HT1080 (cell line): ENCODE results near the gene PRPF6. TPM values are rescaled to one million over a fixed set of nuclear protein-coding genes. Genes with fewer than 3 reads are reported as not detected.
A peak's percentile ranks its signal among the peaks of the same experiment; 100 is the strongest.

Source experiments
- DNase-seq: peaks from one replicate; pipeline ENCODE4 v3.0.0-alpha.2; 2015; ENCODE audit warnings: low read depth
- total RNA-seq: library from RNA; depleted of rRNA; stranded (reverse); fragments of >200 nt; shearing (Covaris generic); gene quantifications from 2 replicates; pipeline ENCODE4 v1.2.3, GENCODE V29; 2014

Gene PRPF6
- total RNA-seq, 1 experiment from 2014 or later, result 60.8 TPM

DNA sequence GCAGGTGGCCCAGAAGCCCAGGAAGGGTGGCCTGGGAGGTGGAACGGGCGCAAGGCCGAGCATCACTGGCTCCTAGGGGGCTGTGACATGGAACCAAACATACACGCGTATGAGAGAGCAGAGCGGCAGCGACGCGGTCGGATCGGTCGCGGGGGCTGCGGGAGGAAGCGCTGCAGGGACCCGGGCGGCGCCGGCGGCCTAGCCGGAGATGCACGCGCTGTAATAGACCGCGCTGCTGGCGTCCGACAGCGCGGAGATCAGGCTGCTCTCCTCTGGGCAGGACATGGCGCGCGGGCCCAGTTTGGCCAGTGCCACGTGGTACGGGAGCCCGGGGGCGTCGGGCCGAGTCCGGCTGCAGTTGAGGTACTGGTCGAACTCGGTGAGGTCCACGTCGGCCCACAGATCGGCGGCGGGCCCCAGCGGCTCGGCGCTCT is 67.1 kb downstream of the PRPF6 start:
- DNase-seq, result no peak

DNA sequence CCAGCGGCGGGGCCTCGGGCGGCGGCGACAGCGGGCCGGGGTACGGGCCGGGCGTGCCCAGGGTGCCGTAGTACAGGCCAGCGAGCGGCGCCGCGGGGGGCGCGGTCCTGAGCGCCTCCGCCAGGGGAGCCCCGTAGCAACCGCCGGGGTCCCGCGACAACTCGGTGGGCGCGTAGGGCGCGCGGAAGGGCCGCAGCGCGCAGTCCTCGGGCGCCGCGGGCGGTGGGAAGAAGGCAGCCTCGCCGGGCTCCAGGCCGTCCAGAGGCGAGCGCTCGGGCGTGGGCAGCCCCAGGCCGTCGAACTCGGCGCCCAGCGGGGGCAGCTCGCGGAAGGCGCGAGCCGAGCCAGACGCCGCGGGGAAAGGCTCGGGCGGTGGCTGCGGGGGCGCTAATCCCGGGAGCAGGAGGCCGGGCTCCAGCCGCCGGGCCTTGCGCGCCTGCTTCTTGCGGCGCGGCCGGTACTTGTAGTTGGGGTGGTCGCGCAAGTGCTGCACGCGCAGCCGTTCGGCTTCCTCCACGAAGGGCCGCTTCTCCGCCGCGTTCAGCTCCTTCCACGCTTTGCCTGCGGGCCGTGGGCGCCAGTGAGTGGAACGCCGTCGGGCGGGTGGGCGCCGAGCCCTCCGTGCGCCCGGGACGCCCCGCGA is 67.6 kb downstream of the PRPF6 start:
- DNase-seq, result no peak

GRCh38 chr20:64049060-64049877 is 68.3 kb downstream of the PRPF6 start, which contains the start of gene SOX18:
Gene SOX18, minus strand, starts transcription at chr20:64049639. Its CDS starts 123 bp downstream, at chr20:64049516.
- no peak for DNase-seq

GRCh38 chr20:64049878-64050260 is 68.9 kb downstream of the PRPF6 start:
- DNase-seq, result no peak

DNA sequence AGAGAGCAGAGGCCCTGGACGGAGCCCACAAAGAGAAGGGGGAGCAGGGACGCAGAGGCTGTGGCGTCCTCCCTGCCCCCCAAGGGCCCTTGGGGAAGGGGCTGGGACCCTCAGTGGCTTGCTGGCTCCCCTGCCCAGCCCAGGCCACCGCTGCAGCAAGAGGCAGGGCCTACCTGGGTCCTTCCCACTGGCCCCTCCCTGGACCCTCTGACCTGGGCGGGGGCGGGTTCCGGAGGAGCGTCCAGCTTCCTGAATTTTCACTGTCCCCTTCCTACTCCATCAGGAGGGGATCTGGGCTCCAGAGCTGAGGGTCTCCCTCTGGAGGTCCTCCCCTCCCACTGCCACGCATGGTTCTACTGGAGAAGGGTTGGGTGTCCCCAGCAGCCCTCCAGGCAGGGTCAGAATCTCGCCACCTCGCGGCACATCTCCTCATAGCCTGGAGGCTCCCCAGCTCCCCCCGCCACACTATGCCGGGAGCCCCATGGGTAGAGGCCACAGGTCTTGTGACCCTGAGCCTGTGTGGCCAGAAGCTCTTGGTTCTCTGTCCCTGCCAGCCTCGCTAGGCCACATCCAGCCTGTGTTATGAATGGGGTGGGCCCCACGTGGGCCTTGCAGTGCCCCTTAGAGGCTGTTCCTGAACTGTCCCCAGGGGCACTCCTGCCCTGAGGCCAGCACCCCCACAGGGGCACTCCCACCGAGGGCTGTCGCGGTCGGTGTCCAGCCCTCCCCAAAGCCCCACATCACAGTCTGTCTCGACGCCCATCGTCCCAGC is 69.5 kb downstream of the PRPF6 start:
- no peak for DNase-seq

DNA sequence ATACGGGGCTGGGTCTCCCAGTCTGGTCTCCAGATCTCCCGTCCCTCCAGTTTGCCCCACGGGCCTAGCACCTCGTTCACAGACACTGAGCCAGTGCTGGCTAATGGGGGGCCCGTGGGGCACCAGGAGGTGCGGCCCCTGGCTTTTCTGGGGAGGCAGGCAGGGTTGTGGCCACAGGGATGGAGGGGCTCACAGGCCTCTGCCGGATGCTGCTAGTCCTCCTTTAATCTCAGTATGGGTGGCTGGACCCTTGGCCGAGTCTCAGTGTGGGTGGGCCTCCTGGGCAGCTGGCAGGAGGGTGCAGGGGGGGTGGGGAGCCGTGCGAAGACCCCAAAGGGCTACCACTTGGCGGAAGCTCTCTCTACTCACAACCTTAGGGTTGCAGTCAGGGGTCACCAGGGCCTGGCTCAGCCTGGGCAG is 70.1 kb downstream of the PRPF6 start:
- no peak for DNase-seq

- no peak for DNase-seq
Observed at GRCh38 chr20:64051561-64052325, 70.8 kb downstream of the PRPF6 start.

- DNase-seq, result no peak
Observed at GRCh38 chr20:64052326-64052722, 71.4 kb downstream of the PRPF6 start.

- DNase-seq, result no peak
Observed at GRCh38 chr20:64052987-64053840, 72.3 kb downstream of the PRPF6 start.

- peak; percentile 54 for DNase-seq
Observed at GRCh38 chr20:64053841-64054661, 73.1 kb downstream of the PRPF6 start.

GRCh38 chr20:64055396-64055892 is 74.5 kb downstream of the PRPF6 start:
- DNase-seq, result no peak

DNA sequence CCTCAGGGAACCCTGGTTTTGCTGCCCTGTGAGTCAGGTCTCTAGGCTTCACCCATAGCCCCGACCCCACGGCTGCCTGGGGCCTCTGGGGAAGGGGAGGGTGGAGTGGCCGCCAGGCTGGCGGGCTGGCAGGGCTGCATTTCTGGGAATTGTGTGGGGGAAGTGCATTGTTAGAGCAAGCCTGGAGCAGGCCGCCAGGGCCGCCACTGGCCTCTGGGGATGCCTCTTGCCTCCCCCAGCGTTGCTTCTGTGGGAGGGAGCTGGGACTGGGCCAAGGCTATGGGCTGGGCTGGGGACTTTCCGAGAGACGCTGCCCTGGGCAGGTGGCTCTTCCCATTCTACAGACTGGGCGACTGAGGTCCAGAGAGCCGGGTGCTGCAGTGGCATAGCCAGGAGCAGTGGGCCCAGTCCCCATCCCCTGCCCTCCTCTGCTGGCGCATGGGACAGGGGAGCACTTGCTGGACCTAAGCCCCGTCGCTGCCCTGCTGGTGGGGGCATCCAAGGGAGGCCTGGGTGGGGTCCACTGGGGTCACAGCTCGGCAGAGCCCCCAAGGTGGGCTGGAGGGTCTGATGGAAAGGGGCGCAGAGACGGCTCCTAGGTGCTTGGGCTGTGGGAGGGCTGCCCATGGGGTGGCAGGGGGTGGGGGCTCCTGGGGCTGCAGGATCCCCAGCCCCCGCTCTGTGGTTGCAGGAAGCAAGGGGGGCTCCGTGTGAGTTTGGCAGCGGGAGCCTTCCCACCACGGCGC is 75.1 kb downstream of the PRPF6 start:
- DNase-seq, result peak; percentile 28

GRCh38 chr20:64056639-64056888 is 75.6 kb downstream of the PRPF6 start:
- DNase-seq, result no peak

GRCh38 chr20:64056889-64057627 is 76.1 kb downstream of the PRPF6 start:
- no peak for DNase-seq

DNA sequence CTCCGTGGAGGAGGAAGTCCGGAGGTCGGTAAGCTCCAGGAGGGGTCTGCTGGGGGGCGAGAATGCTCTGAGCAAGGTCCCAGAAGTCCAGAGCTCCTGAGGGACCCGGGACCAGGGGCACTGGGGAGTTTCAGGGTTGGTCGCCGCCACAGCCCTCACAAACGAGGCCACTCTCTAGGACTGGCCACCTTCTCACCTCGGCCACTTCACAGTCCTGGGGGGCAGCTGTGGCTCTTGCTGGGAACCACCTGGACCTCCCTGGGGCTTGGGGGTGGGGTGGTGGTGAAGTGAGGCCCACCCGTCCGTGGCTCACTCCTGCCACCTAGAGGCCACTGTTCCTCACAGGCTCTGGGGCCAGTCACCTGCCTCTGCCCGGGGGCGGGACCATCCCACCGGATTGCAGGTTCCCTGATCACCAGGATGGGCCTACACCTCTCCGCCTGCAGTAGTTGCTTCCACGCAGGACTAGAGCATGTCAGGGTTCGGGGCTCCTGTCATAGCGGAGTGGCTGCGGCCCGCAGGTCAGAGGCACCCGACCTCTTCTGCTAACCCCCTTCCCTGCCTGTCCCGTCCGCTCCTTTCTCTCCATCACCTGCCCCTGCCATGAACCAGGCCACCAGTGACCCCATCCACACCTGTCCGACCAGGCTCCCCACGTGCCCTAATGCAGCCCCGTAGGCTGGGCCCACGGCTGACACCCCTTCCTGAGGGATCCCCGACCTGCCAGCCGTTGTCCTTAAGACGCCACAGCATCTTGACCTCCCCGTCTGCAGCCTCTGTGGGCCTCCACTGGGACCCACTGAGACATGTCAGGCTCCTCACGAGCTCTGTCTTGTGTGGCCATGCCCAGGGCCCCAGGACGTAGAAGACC is 76.9 kb downstream of the PRPF6 start:
- peak; percentile 54 for DNase-seq

GRCh38 chr20:64058536-64058935 is 77.6 kb downstream of the PRPF6 start:
- peak; percentile 61 for DNase-seq

DNA sequence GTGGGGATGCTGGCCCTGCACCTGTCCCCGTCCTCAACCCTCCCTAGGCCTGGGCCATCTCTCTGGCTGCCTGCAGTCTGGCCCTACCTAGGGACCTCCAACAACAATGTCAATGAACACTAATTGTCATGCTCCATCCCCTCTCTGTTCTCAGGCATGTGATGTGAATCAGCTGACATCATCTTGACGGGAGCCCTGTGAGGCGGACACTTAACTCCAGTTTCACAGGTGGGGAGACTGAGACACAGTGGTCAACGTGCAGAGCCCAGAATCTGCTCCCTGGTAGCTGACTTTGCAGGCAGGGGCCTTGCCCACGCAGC is 81.3 kb downstream of the PRPF6 start:
- no peak for DNase-seq
